PC-3 (cell line): ENCODE results near the gene PIN1. TPM values are rescaled to one million over a fixed set of nuclear protein-coding genes. Genes with fewer than 3 reads are reported as not detected.

ENCODE experiments used
- ATAC-seq: fragments of 200-7000 bp; cut with Tn5 transposase; 2 replicates; pipeline ENCODE4 v1.9.1; 2020; ENCODE audit warnings: mild to moderate bottlenecking, moderate library complexity
- BruUV-seq: library from RNA; stranded (reverse); fragments of 400-500 nt; replicated peaks from 2 replicates; lab custom pipeline; 2021; lab: Mats Ljungman, UMichigan
- CTCF ChIA-PET: fragments of 300-600 bp; sonication (Branson Sonifier 250); formaldehyde crosslinking; loops from one replicate; lab custom pipeline; 2022; ENCODE audit warnings: antibody characterized with exemption; lab: Charles Lee
- POLR2A ChIA-PET: fragments of 300-600 bp; sonication (Branson Sonifier 250); formaldehyde crosslinking; loops from one replicate; lab custom pipeline; 2022; ENCODE audit warnings: antibody characterized with exemption; ENCODE audit not compliant: unreplicated experiment; lab: Charles Lee
- DNase-seq: peaks from one replicate; pipeline ENCODE4 v3.0.0-alpha.2; 2015
- H2AFZ ChIP-seq: fragments of 300-600 bp; sonication (generic); 2 replicates; pipeline ENCODE4 v1.6.0; 2016; ENCODE audit warnings: antibody characterized with exemption, low read length
- H3F3A ChIP-seq: fragments of 300-600 bp; sonication (generic); one replicate; pipeline ENCODE4 v1.6.0; 2017; ENCODE audit warnings: antibody characterized with exemption, low read length, control low read depth, mild to moderate bottlenecking; ENCODE audit not compliant: unreplicated experiment
- H3K27ac ChIP-seq: fragments of 300-600 bp; sonication (generic); 2 replicates; pipeline ENCODE4 v1.5.1; 2016; ENCODE audit warnings: mild to moderate bottlenecking, low read length
- H3K27me3 ChIP-seq: fragments of 300-600 bp; sonication (generic); 2 replicates; pipeline ENCODE4 v1.6.1; 2016; ENCODE audit warnings: low read length, mixed read lengths
- H3K36me3 ChIP-seq: fragments of 300-600 bp; sonication (generic); 2 replicates; pipeline ENCODE4 v1.6.1; 2016; ENCODE audit warnings: low read depth, mixed run types, low read length, mixed read lengths
- H3K4me1 ChIP-seq: fragments of 300-600 bp; sonication (generic); 2 replicates; pipeline ENCODE4 v1.5.1; 2016; ENCODE audit warnings: low read length; ENCODE audit not compliant: insufficient read depth
- H3K4me2 ChIP-seq: fragments of 300-600 bp; sonication (generic); 2 replicates; pipeline ENCODE4 v1.6.0; 2016; ENCODE audit warnings: low read length
- H3K4me3 ChIP-seq: fragments of 300-600 bp; sonication (generic); 2 replicates; pipeline ENCODE4 v1.5.1; 2016; ENCODE audit warnings: mild to moderate bottlenecking, low read length, mixed read lengths
- H3K79me2 ChIP-seq: fragments of 300-600 bp; sonication (generic); 2 replicates; pipeline ENCODE4 v1.6.1; 2017; ENCODE audit warnings: low read length, mixed read lengths
- H3K9ac ChIP-seq: fragments of 300-600 bp; sonication (generic); 2 replicates; pipeline ENCODE4 v1.6.0; 2016; ENCODE audit warnings: mild to moderate bottlenecking, low read length
- H3K9me2 ChIP-seq: fragments of 300-600 bp; sonication (generic); replicated peaks from 2 replicates; pipeline ENCODE4 v1.6.1; 2016; ENCODE audit warnings: mixed run types, low read length, mixed read lengths
- H3K9me3 ChIP-seq: fragments of 300-600 bp; sonication (generic); 2 replicates; pipeline ENCODE4 v1.6.1; 2016; ENCODE audit warnings: low read length, mixed read lengths
- H4K20me1 ChIP-seq: fragments of 300-600 bp; sonication (generic); 2 replicates; pipeline ENCODE4 v1.6.1; 2016; ENCODE audit warnings: low read length, mixed read lengths
- EZH2 ChIP-seq: fragments of 300-600 bp; sonication (generic); IDR thresholded peaks from one replicate; pipeline ENCODE4 v1.6.1; 2017; ENCODE audit warnings: antibody characterized with exemption, mild to moderate bottlenecking, low read length; ENCODE audit not compliant: unreplicated experiment
- EZH2phosphoT487 ChIP-seq: fragments of 300-600 bp; sonication (generic); IDR thresholded peaks from 2 replicates; pipeline ENCODE4 v1.6.1; 2018; ENCODE audit warnings: mild to moderate bottlenecking, antibody characterized with exemption, low read length, borderline replicate concordance
- intact Hi-C: fragments of 100-400 bp; cut with micrococcal nuclease; formaldehyde crosslinking; loops from 2 replicates; pipeline ENCODE4 v1.9.0; 2023
- total RNA-seq: library from RNA; depleted of rRNA; stranded (reverse); fragments of >200 nt; gene quantifications from 2 replicates; pipeline ENCODE4 v1.2.3, GENCODE V29; 2014
- TF ChIP-seq, protein P1 (sequence below): fragments of 300-600 bp; sonication (generic); conservative IDR thresholded peaks from 2 replicates; pipeline ENCODE4 v1.5.1; 2017; ENCODE audit warnings: antibody characterized with exemption, low read depth, mild to moderate bottlenecking, low read length

The PIN1 gene
- total RNA-seq, 1 experiment from 2014 or later, result 314 TPM

DNA sequence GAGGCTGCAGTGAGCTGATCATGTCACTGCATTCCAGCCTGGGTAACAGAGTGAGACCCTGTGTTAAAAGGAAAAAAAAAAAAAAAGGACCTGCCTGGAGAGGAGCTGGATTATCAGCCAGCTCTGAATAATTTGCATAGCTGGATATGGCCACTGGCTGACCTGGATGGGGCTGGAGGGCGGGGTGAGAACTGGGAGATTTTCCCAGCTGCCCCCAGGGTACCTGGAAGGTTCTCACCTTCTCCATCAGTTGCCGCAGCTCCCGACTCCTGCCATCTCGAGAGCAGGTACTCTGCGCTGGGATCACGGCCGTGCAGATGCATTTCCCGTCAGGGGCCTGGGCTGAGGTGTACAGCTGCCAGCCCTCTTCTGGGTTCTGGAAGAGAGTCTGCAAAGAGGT lies 25.3 kb downstream of the PIN1 start:
- Histone ChIP-seq H3K4me1 (no peaks in the 10 kb centered on the region), H3K4me3 (no peak overlapping the region), H4K20me1 (no peaks in the 10 kb centered on the region), H3F3A (no peaks in the 10 kb centered on the region), H2AFZ (no peak overlapping the region), H3K9ac (no peak overlapping the region), H3K9me2 (no peaks in the 10 kb centered on the region), H3K27me3 (no peaks in the 10 kb centered on the region), H3K27ac (no peak overlapping the region), H3K4me2 (no peak overlapping the region), H3K36me3 (no peaks in the 10 kb centered on the region), H3K79me2 (no peaks in the 10 kb centered on the region), H3K9me3 (no peaks in the 10 kb centered on the region)
- POLR2A ChIA-PET, result interaction anchor here (0.6 kb wide), 1 partner anchor 17 kb away, joined by 5 read pairs; no protein-coding TSS in a partner anchor
- CTCF ChIA-PET, result interaction anchor here (0.6 kb wide), 2 partner anchors 21 to 1792 kb away, joined by 3 read pairs; no protein-coding TSS in a partner anchor
- intact Hi-C loops, result no loop called here
- ATAC-seq (no peak), DNase-seq (no peak)
- TF ChIP-seq, protein P1, sequence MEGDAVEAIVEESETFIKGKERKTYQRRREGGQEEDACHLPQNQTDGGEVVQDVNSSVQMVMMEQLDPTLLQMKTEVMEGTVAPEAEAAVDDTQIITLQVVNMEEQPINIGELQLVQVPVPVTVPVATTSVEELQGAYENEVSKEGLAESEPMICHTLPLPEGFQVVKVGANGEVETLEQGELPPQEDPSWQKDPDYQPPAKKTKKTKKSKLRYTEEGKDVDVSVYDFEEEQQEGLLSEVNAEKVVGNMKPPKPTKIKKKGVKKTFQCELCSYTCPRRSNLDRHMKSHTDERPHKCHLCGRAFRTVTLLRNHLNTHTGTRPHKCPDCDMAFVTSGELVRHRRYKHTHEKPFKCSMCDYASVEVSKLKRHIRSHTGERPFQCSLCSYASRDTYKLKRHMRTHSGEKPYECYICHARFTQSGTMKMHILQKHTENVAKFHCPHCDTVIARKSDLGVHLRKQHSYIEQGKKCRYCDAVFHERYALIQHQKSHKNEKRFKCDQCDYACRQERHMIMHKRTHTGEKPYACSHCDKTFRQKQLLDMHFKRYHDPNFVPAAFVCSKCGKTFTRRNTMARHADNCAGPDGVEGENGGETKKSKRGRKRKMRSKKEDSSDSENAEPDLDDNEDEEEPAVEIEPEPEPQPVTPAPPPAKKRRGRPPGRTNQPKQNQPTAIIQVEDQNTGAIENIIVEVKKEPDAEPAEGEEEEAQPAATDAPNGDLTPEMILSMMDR, result no peak
- TF ChIP-seq EZH2 (no peak), EZH2phosphoT487 (no peak)
- no TSS peak for BruUV-seq

DNA sequence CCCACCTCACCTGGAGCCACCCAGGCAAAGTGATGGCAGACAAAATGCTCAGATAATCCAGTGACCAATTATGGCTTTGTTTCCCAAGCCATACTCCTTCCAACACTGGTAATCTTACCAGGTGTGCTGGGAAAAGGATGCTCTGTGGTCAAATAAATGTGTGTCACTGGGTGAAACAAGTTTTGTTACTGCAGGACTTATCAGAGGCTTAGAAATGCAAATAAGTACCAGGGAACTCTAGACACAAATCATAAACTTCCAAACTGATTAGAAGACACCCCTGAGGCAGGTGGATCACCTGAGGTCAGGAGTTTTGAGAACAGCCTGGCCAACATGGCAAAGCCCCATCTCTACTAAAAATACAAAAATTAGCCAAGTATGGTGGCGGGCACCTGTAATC lies 26.4 kb downstream of the PIN1 start:
- no peak overlapping the region for H3K4me2 ChIP-seq
- H3K9me2 ChIP-seq, result no peaks in the 10 kb centered on the region
- intact Hi-C loops, result no loop called here
- H3F3A ChIP-seq, result no peaks in the 10 kb centered on the region
- no peaks in the 10 kb centered on the region for H3K79me2 ChIP-seq
- H2AFZ ChIP-seq, result no peak overlapping the region
- ChIA-PET CTCF (no interaction called here), POLR2A (no interaction called here)
- no peaks in the 10 kb centered on the region for H3K9me3 ChIP-seq
- H3K9ac ChIP-seq, result no peak overlapping the region
- no peaks in the 10 kb centered on the region for H3K27me3 ChIP-seq
- H3K27ac ChIP-seq, result no peak overlapping the region
- no peaks in the 10 kb centered on the region for H4K20me1 ChIP-seq
- no peak overlapping the region for H3K4me3 ChIP-seq
- no peaks in the 10 kb centered on the region for H3K4me1 ChIP-seq
- H3K36me3 ChIP-seq, result no peaks in the 10 kb centered on the region
- BruUV-seq, result no TSS peak
- TF ChIP-seq EZH2 (no peak), EZH2phosphoT487 (no peak)
- TF ChIP-seq, protein P1, result no peak
- no peak for DNase-seq
- no peak for ATAC-seq

DNA sequence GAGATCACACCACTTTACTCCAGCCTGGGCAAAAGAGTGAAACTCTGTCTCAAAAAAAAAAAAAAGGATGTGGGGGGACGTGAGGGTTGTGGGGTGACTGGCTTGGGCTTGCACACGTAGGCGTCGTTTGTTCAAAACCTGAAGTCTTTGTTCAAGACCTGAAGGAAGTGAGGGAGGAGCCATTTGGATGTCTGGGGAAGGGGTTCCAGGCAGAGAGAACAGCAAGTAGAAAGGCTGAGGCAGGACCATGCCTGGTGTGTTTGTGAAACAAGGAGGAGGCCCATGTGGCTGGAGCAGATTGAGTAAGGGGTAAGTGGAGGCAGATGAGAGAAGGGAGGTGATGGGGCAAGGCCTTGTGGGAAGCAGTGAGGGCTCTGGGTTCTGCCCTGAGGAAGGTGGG lies 27.8 kb downstream of the PIN1 start:
- POLR2A ChIA-PET, result no interaction called here
- CTCF ChIA-PET, result no interaction called here
- intact Hi-C loops, result no loop called here

More for the DNA sequence above, 27.8 kb downstream of the PIN1 start:
- no peak for ATAC-seq
- H3K9me3 ChIP-seq, result no peaks in the 10 kb centered on the region
- DNase-seq, result no peak
- no peak overlapping the region for H3K9ac ChIP-seq
- BruUV-seq, result no TSS peak
- H3K4me1 ChIP-seq, result no peaks in the 10 kb centered on the region
- H3K9me2 ChIP-seq, result no peaks in the 10 kb centered on the region
- no peaks in the 10 kb centered on the region for H4K20me1 ChIP-seq
- H3K27ac ChIP-seq, result no peak overlapping the region
- no peak overlapping the region for H3K4me3 ChIP-seq
- no peak overlapping the region for H2AFZ ChIP-seq
- H3F3A ChIP-seq, result no peaks in the 10 kb centered on the region
- H3K79me2 ChIP-seq, result no peaks in the 10 kb centered on the region
- no peak overlapping the region for H3K4me2 ChIP-seq
- H3K27me3 ChIP-seq, result no peaks in the 10 kb centered on the region
- TF ChIP-seq, protein P1, result no peak
- TF ChIP-seq EZH2 (no peak), EZH2phosphoT487 (no peak)
- H3K36me3 ChIP-seq, result no peaks in the 10 kb centered on the region
